ENCODE data around the gene SMPDL3B. TPM values are rescaled to one million over a fixed set of nuclear protein-coding genes. Genes with fewer than 3 reads are reported as not detected.
"Not testable (repeated sequence)": the region's sequence is repeated elsewhere in the genome, so short reads cannot be mapped to it uniquely, and the experiment has no call there.

The SMPDL3B gene
- total RNA-seq, 1 donor from 2014 or later, result 1.8 TPM

DNA sequence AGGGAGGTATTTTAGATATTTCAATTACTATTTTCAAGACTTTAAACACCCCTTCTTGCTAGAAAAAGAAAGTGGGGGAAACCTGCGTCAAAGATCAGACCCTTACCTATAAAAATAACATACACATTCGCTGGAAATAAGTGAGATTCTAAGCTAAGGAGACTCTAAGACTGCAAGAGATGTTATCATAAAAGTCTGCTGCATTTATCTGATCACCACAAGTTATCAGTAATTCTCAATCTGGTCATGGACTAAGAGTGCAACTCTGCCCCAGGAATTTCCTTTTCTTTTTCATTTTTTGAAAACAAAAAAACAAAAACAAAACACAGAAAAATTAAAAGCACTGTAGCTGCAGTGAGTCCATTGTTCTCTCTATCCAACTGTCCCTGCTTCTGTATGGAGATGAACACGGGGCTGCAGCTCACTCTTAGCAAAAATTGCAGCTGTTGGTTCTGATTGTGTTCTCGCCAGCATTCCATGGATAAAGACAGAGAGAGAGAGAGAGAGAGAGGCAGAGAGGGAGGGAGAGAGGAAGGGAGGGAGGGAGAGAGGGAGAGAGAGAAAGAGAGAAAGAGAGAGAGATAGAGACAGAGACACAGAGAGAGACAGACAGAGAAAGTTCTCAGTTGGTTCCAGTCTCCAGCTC is 39.1 kb downstream of the SMPDL3B start:
- ATAC-seq, result no peak

- no peak for ATAC-seq
These were observed 39.6 kb downstream of the SMPDL3B start for GRCh38 chr1:27974417-27974781.

DNA sequence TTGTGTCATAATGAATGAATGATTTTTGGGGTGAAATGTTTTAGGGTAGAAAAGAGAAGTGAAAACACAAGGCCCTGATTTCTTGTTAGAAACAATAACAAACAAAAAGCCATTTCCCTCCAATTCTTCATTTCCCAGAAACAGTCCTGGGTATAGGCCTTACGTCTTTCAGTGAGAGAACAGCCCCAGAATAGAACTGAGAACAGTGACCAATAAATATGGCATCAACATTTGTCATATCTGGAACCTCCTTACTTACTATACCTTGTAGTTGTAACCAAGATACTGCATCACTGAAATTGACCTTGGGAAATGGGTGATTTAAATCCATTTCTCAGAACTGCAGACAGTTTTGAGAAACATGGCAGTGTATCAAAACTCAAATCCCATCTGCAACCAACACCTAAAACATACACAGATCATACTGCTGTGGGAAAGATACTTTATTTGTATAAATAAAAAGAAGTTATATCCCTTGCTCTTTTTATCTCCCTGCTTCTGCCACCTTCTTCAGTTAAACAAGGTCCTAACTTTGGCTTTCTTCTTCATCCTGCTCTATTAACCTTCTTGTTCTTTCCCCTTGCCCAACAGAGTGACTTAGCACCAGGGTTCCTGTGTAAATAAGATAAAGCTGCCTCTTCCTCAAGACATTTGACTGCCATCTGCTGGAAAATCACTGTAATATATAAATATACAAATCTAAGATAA is 44.5 kb downstream of the SMPDL3B start:
- ATAC-seq, result peak; percentile 75

DNA sequence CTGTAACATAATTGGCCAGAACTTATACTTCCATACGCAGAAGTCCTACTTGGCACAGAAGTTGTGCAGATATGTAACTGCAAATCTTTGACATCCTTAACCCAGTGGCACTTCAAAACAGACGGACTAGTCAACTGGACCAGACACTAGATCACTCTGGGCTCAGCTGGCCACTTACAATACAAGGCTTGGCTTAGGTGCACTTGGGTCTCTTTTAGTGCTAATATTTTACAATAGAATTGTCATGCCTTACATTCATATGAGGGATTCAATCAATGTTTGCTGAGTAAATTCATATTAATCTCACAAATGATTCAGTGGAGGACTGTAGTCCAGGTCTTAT is 45.0 kb downstream of the SMPDL3B start:
- no peak for ATAC-seq

DNA sequence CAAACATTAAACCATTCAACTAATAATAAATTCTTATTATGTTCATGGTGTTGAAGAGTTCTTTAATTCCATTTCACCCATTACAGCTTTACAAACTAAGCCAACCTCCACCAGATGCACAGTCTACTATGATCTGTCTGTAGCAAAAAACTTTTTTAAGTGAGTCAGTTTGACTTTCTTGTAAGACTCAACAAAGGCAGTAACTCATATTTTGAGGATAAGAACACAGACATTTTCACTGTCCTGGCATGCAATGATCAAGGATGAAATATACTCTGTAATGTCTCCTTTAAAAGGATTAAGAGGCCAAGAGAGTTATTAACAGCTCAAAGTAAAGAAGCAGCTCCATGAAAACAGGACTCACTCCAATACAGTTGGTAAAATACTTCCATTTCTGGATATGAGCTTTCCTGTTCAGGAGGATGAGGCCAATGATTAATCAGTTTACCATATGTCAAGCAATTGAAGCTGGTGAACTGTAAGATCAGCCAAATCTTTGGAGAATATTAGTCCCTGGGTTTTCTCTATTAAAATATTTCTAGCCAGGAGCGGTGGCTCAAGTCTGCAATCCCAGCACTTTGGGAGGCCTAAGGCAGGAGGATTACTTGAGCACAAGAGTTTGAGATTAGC is 45.5 kb downstream of the SMPDL3B start:
- ATAC-seq, result no peak

DNA sequence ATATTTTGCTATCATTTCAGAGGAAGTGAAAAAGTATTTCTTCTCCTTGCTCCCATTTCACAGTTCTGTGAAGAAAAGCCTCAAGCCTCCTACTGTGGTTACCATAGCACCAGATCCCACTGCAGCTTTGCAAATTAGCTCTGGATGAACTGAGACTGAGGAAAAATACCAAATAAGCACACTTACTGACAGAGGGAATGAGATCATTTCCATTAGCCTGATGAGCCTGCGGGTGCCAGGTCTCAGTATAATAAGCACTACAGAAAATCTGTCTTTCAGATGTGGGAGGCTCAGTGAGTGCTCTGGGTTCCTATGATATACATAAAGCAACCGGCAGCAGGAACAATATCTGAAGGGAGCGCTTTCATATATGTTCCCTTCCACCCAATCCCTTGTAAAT is 46.3 kb downstream of the SMPDL3B start:
- no peak for ATAC-seq

- ATAC-seq, result no peak
These were observed 56.2 kb downstream of the SMPDL3B start for GRCh38 chr1:27990920-27991537.

DNA sequence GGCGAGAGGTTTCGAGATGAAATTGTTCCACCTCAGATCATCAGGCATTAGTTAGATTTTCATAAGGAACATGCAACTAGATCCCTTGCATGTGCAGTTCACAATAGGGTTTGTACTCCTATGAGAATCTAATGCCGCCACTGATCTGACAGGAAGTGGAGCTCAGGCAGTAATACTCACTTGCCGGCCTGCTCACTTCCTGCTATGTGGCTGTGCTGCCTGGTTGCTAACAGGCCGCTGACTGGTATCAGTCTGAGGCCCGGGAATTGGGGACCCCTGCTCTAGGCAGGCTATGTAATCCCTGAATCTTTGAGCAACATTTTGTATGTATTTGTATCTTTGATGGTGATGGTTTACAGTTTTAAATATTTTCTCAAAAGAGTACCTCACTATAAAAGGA is 57.5 kb downstream of the SMPDL3B start:
- ATAC-seq, result no peak

GRCh38 chr1:27993241-27993640 is 58.4 kb downstream of the SMPDL3B start:
- no peak for ATAC-seq

DNA sequence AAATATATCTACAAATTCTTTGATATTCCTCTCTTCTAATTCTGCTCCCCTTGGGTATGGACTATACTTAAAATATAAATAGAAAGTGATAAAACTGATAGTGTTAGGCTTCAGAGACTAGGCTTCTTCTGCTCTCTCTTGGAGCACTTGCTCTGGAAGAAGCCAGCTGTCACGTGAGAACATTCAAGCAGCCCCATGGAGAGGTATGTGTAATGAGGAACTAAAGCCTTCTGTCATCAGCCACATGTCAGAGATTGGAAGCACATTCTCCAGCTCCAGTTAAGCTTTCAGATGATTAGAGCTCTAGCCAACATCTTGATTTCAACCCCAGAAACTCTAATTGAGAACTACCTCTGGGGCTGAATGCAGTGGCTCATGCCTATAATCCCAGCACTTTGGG is 59.3 kb downstream of the SMPDL3B start:
- ATAC-seq, result no peak

DNA sequence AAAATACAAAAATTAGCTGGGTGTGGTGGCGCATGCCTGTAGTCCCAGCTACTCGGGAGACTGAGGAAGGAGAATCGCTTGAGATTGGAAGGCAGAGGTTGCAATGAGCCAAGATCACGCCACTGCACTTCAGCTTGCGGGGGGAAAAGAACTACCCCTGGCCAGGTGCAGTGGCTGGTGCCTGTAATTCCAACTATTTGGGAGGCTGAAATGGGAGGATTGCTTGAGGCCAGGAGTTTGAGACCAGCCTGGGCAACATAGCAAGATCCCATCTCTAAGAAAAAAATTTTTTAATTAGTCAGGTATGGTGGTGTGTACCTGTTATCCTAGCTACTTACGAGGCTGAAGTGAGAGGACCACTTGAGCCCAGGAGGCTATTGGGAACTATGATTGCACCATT is 59.7 kb downstream of the SMPDL3B start:
- not testable (repeated sequence) for ATAC-seq

- ATAC-seq, result no peak
These were observed 64.3 kb downstream of the SMPDL3B start for GRCh38 chr1:27999055-27999454.

DNA sequence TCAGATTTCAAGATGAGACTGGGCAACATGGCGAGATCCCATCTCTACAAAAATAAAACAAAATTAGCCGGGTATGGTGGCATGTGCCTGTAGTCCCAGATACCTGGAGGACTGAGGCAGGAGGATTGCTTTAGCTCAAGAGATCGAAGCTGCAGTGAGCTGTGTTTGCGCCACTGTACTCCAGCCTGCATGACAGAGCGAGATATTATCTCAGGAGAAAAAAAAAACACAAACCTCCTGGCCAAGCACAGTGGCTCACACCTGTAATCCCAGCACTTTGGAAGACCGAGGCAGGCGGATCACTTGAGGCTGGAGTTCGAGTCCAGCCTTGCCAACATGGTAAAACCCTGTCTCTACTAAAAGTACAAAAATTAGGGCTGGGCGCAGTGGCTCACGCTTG is 67.8 kb downstream of the SMPDL3B start:
- no peak for ATAC-seq

DNA sequence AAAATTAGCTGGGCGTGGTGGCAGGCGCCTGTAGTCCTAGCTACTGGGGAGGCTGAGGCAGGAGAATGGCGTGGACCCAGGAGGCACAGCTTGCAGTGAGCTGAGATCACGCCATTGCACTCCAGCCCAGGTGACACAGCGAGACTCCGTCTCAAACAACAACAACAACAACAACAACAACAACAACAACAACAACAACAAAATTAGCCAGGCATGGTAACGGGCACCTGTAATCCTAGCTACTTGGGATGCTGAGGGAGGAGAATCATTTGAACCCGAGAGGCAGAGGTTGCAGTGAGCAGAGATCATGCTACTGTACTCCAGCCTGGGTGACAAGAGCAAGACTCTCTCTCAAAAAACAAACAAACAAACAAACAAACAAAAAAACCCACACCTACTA is 68.3 kb downstream of the SMPDL3B start:
- ATAC-seq, result not testable (repeated sequence)

Other genes with a start within 250 kb of the SMPDL3B start
- gene FAM76A, start 209.0 kb upstream of the SMPDL3B start, total RNA-seq, result 11.8 TPM
- 45.6 TPM for gene STX12, start 161.8 kb upstream of the SMPDL3B start, total RNA-seq
- gene PPP1R8, start 104.2 kb upstream of the SMPDL3B start, total RNA-seq, result 30.0 TPM
- 5.3 TPM for gene THEMIS2, start 62.5 kb upstream of the SMPDL3B start, total RNA-seq
- 18.8 TPM for gene RPA2, start 20.4 kb upstream of the SMPDL3B start, total RNA-seq
- 3.5 TPM for gene XKR8, start 25.0 kb downstream of the SMPDL3B start, total RNA-seq
- 18.9 TPM for gene EYA3, start 153.6 kb downstream of the SMPDL3B start, total RNA-seq
- 7.6 TPM for gene PTAFR, start 241.7 kb downstream of the SMPDL3B start, total RNA-seq

Data from esophagus mucosa (tissue), 1 donor.